ENCODE results near the gene MAP3K19.

Gene MAP3K19

GRCh38 chr2:134988994-134989605 is 58.1 kb downstream of the MAP3K19 start:
- no peaks in the 10 kb centered on the region for H3K36me3 ChIP-seq (ENCODE audit: control insufficient read depth in 2 of 2, insufficient read depth in 1 of 2, low read length in 2 of 2)
- H3K4me3 ChIP-seq (ENCODE audit: low read depth, low read length): no peak overlapping the region
- TF ChIP-seq ZNF654 (tag by site-specific recombination; IDR thresholded peaks at IDR 0.05; ENCODE audit: low read depth) (peak; percentile 67), ZNF146 (tag by site-specific recombination; IDR thresholded peaks at IDR 0.05) (no peak), PRDM1 (tag by site-specific recombination; IDR thresholded peaks at IDR 0.05) (0 out of 2 replicates have a peak, but pooled peaks have one; percentile 44), ZNF266 (tag by site-specific recombination; IDR thresholded peaks at IDR 0.05; ENCODE audit: low read depth) (peak; percentile 91; the same call in 1 of the 2 replicates), ZBTB6 (tag by site-specific recombination; IDR thresholded peaks at IDR 0.05) (no peak), ZNF335 (tag by site-specific recombination; conservative IDR thresholded peaks at IDR 0.05) (peak; percentile 38; the same call in 1 of the 2 replicates)
- no peaks in the 10 kb centered on the region for H3K9me3 ChIP-seq (ENCODE audit: control insufficient read depth, insufficient read depth, low read depth, low read length)
- no peak overlapping the region for H3K27ac ChIP-seq (ENCODE audit: extremely low read depth, low read depth, low read length)
- ChIA-PET POLR2A (no interaction called here), CTCF (interaction anchor here (0.6 to 2.6 kb wide), 20 partner anchors 8 to 1395 kb away, joined by 3 to 18 read pairs (median 4); no protein-coding TSS in a partner anchor)
- no peaks in the 10 kb centered on the region for H3K4me1 ChIP-seq (ENCODE audit: control insufficient read depth, insufficient read depth, low read length)

DNA sequence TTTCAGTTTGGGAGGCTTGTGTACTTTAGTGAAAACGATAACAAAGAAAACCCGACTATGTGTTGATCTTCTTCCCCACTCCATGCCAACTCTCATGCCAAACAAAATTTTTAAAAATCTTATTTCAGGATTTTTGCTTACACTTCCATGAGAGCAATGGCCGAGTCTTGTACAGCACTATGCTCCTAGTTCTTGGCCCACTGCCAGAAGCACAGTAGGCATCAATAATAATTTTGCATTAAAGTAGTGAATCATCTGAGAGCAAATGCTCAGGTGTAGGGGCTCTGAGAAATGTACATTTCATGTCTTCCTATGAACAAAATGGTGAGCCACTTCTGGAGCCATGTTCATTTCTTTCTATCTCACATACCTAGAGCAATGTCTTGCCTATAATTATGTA is 62.2 kb downstream of the MAP3K19 start:
- POLR2A ChIA-PET: no interaction called here

DNA sequence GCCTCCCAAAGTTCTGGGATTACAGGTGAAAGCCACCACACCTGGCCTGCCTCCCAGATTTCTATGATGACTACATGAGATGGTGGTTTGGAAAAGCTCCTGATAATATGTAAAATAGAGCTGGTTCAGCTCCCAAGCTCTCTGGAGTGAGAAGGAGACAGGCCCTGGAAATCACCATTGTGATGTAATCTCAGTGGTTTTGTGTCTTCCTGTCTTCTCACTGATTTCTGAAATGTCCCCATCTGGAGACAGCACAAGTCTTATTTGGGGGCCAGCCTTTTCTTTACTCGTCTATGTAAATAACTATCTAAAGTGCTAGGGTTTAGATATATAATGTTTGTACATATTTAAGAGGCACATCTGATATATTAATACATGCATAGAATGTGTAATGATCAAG is 64.6 kb downstream of the MAP3K19 start:
- Histone ChIP-seq H3K27ac (ENCODE audit: extremely low read depth, low read depth, low read length) (no peak overlapping the region), H3K36me3 (ENCODE audit: control insufficient read depth in 2 of 2, insufficient read depth in 1 of 2, low read length in 2 of 2) (no peaks in the 10 kb centered on the region), H3K9me3 (ENCODE audit: control insufficient read depth, insufficient read depth, low read depth, low read length) (no peaks in the 10 kb centered on the region), H3K4me1 (ENCODE audit: control insufficient read depth, insufficient read depth, low read length) (no peaks in the 10 kb centered on the region), H3K4me3 (ENCODE audit: low read depth, low read length) (no peak overlapping the region)
- ChIA-PET POLR2A (no interaction called here), CTCF (no interaction called here)
- no peak for TF ChIP-seq PBX3 (CRISPR knock-in tag; IDR thresholded peaks at IDR 0.05)
- TF ChIP-seq PRDM1 (tag by site-specific recombination; IDR thresholded peaks at IDR 0.05): no peak
- TF ChIP-seq SP3 (tag by site-specific recombination; IDR thresholded peaks at IDR 0.05): no peak
- TF ChIP-seq, protein P1, sequence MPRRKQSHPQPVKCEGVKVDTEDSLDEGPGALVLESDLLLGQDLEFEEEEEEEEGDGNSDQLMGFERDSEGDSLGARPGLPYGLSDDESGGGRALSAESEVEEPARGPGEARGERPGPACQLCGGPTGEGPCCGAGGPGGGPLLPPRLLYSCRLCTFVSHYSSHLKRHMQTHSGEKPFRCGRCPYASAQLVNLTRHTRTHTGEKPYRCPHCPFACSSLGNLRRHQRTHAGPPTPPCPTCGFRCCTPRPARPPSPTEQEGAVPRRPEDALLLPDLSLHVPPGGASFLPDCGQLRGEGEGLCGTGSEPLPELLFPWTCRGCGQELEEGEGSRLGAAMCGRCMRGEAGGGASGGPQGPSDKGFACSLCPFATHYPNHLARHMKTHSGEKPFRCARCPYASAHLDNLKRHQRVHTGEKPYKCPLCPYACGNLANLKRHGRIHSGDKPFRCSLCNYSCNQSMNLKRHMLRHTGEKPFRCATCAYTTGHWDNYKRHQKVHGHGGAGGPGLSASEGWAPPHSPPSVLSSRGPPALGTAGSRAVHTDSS (tag by site-specific recombination; IDR thresholded peaks at IDR 0.05): no peak
- TF ChIP-seq FEZF1 (tag by site-specific recombination; IDR thresholded peaks at IDR 0.05): no peak
- no peak for TF ChIP-seq ZNF548 (tag by site-specific recombination; IDR thresholded peaks at IDR 0.05)
- no peak for TF ChIP-seq ZNF626 (tag by site-specific recombination; IDR thresholded peaks at IDR 0.05)
- TF ChIP-seq ZNF112 (tag by site-specific recombination; IDR thresholded peaks at IDR 0.05): no peak
- no peak for TF ChIP-seq ZNF248 (tag by site-specific recombination; IDR thresholded peaks at IDR 0.05)
- TF ChIP-seq MZF1 (tag by site-specific recombination; IDR thresholded peaks at IDR 0.05; ENCODE audit: borderline replicate concordance): no peak
- TF ChIP-seq ZNF670 (tag by site-specific recombination; IDR thresholded peaks at IDR 0.05; ENCODE audit: low read depth): no peak
- no peak for TF ChIP-seq GLI4 (tag by site-specific recombination; IDR thresholded peaks at IDR 0.05)

More for the DNA sequence above, 62.2 kb downstream of the MAP3K19 start:
- TF ChIP-seq ZNF510 (tag by site-specific recombination; IDR thresholded peaks at IDR 0.05; ENCODE audit: insufficient replicate concordance) (no peak), RBAK (tag by site-specific recombination; IDR thresholded peaks at IDR 0.05) (no peak), ZNF830 (tag by site-specific recombination; IDR thresholded peaks at IDR 0.05; ENCODE audit: low read depth) (no peak), ZNF785 (tag by site-specific recombination; IDR thresholded peaks at IDR 0.05) (no peak), ZNF596 (tag by site-specific recombination; IDR thresholded peaks at IDR 0.05) (no peak), OSR2 (tag by site-specific recombination; IDR thresholded peaks at IDR 0.05) (no peak)
- TF ChIP-seq, protein P2, sequence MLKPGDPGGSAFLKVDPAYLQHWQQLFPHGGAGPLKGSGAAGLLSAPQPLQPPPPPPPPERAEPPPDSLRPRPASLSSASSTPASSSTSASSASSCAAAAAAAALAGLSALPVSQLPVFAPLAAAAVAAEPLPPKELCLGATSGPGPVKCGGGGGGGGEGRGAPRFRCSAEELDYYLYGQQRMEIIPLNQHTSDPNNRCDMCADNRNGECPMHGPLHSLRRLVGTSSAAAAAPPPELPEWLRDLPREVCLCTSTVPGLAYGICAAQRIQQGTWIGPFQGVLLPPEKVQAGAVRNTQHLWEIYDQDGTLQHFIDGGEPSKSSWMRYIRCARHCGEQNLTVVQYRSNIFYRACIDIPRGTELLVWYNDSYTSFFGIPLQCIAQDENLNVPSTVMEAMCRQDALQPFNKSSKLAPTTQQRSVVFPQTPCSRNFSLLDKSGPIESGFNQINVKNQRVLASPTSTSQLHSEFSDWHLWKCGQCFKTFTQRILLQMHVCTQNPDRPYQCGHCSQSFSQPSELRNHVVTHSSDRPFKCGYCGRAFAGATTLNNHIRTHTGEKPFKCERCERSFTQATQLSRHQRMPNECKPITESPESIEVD (tag by site-specific recombination; IDR thresholded peaks at IDR 0.05): no peak
- Histone ChIP-seq H3K9me3 (ENCODE audit: control insufficient read depth, insufficient read depth, low read depth, low read length) (no peaks in the 10 kb centered on the region), H3K27ac (ENCODE audit: extremely low read depth, low read depth, low read length) (no peak overlapping the region), H3K36me3 (ENCODE audit: control insufficient read depth in 2 of 2, insufficient read depth in 1 of 2, low read length in 2 of 2) (no peaks in the 10 kb centered on the region), H3K4me1 (ENCODE audit: control insufficient read depth, insufficient read depth, low read length) (no peaks in the 10 kb centered on the region), H3K4me3 (ENCODE audit: low read depth, low read length) (no peak overlapping the region)
- CTCF ChIA-PET: no interaction called here

Measured in HEK293 (cell line).